ENCODE measurements around the gene ACTRT2.

DNA sequence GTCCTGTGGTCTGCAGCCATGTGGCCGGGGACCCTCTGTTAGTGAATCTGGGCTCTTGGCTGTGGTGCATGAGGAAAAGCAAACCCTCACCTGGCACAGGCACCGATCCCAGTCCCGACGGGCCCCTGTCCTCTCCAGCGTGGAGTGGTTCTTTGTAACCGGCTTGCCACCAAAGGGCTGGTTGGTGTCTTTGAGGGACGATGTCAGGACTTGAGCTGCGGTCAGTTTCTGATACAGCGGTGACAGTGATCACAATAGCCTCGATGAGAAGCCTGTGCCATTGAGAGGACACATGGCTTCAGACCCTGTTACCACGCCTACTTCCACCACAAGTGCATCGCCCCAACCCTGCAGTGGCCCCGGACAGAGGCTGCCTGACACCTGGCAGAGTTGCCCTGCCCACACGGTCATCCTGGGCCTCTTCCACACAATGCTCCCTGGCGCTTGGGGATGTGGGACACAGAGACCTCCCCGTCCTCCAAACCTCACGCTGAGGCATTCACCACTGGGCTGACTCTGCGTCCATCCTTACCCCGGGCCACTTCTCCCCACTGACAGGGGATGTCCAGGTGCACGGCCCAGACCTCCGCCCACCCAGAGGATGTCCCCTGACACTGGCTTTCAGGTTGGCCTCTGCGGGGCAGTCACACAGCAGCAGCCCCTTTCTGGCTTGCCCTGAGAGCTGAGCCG lies 18.8 kb upstream of the ACTRT2 start:
- TF ChIP-seq CTCF (IDR thresholded peaks at IDR 0.05) (no peak), POLR2A (IDR thresholded peaks at IDR 0.05) (no peak)
